H1 (cell line): Measurements from ENCODE around the gene PTX4. TPM values are rescaled to one million over a fixed set of nuclear protein-coding genes. Genes with fewer than 3 reads are reported as not detected.

Source experiments
- CTCF ChIA-PET: fragments of 300-600 bp; sonication (Branson Sonifier 250); formaldehyde crosslinking; loops from one replicate; lab custom pipeline; 2021; ENCODE audit not compliant: partially characterized antibody; lab: Charles Lee
- POLR2A ChIA-PET: fragments of 300-600 bp; sonication (Branson Sonifier 250); formaldehyde crosslinking; loops from one replicate; lab custom pipeline; 2021; ENCODE audit warnings: inconsistent platforms; ENCODE audit not compliant: partially characterized antibody; lab: Charles Lee
- DNase-seq, 2 experiments: peaks; one replicate each; pipeline versions ENCODE4 v3.0.0 to v3.0.0-alpha.2; 2010 to 2022; ENCODE audit warnings: low spot score in 2 of 2, low read depth in 1 of 2, mixed read lengths in 1 of 2
- FAIRE-seq: peaks from 2 replicates; lab custom pipeline; 2011; peaks lifted over from hg19 to GRCh38; lab: Jason Lieb, UNC
- H2AFZ ChIP-seq: 2 replicates; pipeline ENCODE4 v1.8.1; 2012; ENCODE audit warnings: low read length, inconsistent platforms
- H2AK5ac ChIP-seq: 2 replicates; pipeline ENCODE4 v1.6.1; 2013; ENCODE audit warnings: low read depth, low read length
- H2BK120ac ChIP-seq: replicated peaks from 2 replicates; pipeline ENCODE3; 2013; ENCODE audit warnings: low read depth, low read length, inconsistent platforms
- H2BK12ac ChIP-seq: 2 replicates; pipeline ENCODE4 v1.6.1; 2013; ENCODE audit warnings: low read depth, low read length
- H2BK15ac ChIP-seq: 2 replicates; pipeline ENCODE4 v1.6.1; 2013; ENCODE audit warnings: low read length
- H2BK20ac ChIP-seq: 2 replicates; pipeline ENCODE4 v1.6.1; 2013; ENCODE audit warnings: low read length
- H2BK5ac ChIP-seq: 2 replicates; pipeline ENCODE4 v1.6.1; 2013; ENCODE audit warnings: low read depth, low read length
- H3K14ac ChIP-seq: 2 replicates; pipeline ENCODE4 v1.6.1; 2013; ENCODE audit warnings: inconsistent platforms; ENCODE audit not compliant: insufficient read length
- H3K18ac ChIP-seq: 2 replicates; pipeline ENCODE4 v1.6.1; 2013; ENCODE audit warnings: low read length; ENCODE audit errors: extremely low read depth
- H3K23ac ChIP-seq: 2 replicates; pipeline ENCODE4 v1.6.1; 2013; ENCODE audit warnings: inconsistent platforms; ENCODE audit not compliant: insufficient read length
- H3K23me2 ChIP-seq: 2 replicates; pipeline ENCODE4 v1.6.1; 2013; ENCODE audit warnings: low read depth, low read length
- H3K27ac ChIP-seq: 2 replicates; pipeline ENCODE4 v1.6.1; 2011; ENCODE audit warnings: low read depth, low read length, inconsistent platforms
- H3K27me3 ChIP-seq, 4 experiments: replicated peaks in 1 of 4; 1 replicate in 1 of 4; 2 replicates in 3 of 4; pipeline versions ENCODE4 v1.6.1 to v1.8.1; 2011 to 2013; ENCODE audit warnings: low read length in 3 of 4, mild to moderate bottlenecking in 3 of 4, inconsistent platforms in 2 of 4, mixed read lengths in 2 of 4, moderate library complexity in 1 of 4; ENCODE audit not compliant: control insufficient read depth in 3 of 4, insufficient read depth in 3 of 4; ENCODE audit errors: extremely low read depth in 1 of 4
- H3K36me3 ChIP-seq, 4 experiments: 2 replicates each; pipeline versions ENCODE4 v1.6.1 to v1.8.1; 2011 to 2013; ENCODE audit warnings: mild to moderate bottlenecking in 4 of 4, low read length in 3 of 4, moderate library complexity in 2 of 4, control low read depth in 1 of 4, inconsistent platforms in 1 of 4; ENCODE audit not compliant: insufficient read depth in 4 of 4, control insufficient read depth in 2 of 4
- H3K4ac ChIP-seq: replicated peaks from 2 replicates; pipeline ENCODE3; 2013; ENCODE audit warnings: low read length, low read depth, mixed read lengths, inconsistent platforms; ENCODE audit not compliant: insufficient read length
- H3K4me1 ChIP-seq, 4 experiments: replicated peaks in 1 of 4; 1 replicate in 1 of 4; 2 replicates in 3 of 4; pipeline versions ENCODE4 v1.6.1 to v1.8.1; 2011 to 2013; ENCODE audit warnings: low read length in 3 of 4, inconsistent platforms in 2 of 4, mixed read lengths in 1 of 4; ENCODE audit not compliant: insufficient read depth in 4 of 4, control insufficient read depth in 3 of 4
- H3K4me2 ChIP-seq, 2 experiments: 2 replicates each; pipeline versions ENCODE4 v1.6.1 to v1.8.1; 2011 to 2013; ENCODE audit warnings: low read depth in 2 of 2, low read length in 2 of 2, control low read depth in 1 of 2, inconsistent platforms in 1 of 2, mild to moderate bottlenecking in 1 of 2; ENCODE audit not compliant: insufficient read depth in 1 of 2
- H3K4me3 ChIP-seq, 4 experiments: fragments of 200-600, 300-600 bp in 1 of 4; sonication (generic), shearing (Covaris generic), sonication (Bioruptor Twin) in 1 of 4; 2 replicates each; pipeline versions ENCODE4 v1.5.1 to v1.8.1; 2011 to 2016; ENCODE audit warnings: low read length in 4 of 4, low read depth in 3 of 4, control low read depth in 2 of 4, inconsistent platforms in 2 of 4, mild to moderate bottlenecking in 2 of 4, mixed read lengths in 1 of 4, moderate library complexity in 1 of 4; ENCODE audit not compliant: insufficient read depth in 2 of 4; ENCODE audit errors: extremely low read depth in 1 of 4
- H3K56ac ChIP-seq: replicated peaks from 2 replicates; pipeline ENCODE3; 2013; ENCODE audit warnings: low read depth, mild to moderate bottlenecking, mixed read lengths, low read length, inconsistent platforms; ENCODE audit not compliant: insufficient read length
- H3K79me1 ChIP-seq: 2 replicates; pipeline ENCODE4 v1.6.1; 2013; ENCODE audit warnings: low read depth, low read length, control low read depth
- H3K79me2 ChIP-seq, 2 experiments: 2 replicates each; pipeline versions ENCODE4 v1.6.1 to v1.8.1; 2012 to 2013; ENCODE audit warnings: low read length in 2 of 2, mild to moderate bottlenecking in 2 of 2, inconsistent platforms in 1 of 2; ENCODE audit not compliant: insufficient read depth in 2 of 2, control insufficient read depth in 1 of 2
- H3K9ac ChIP-seq, 4 experiments: replicated peaks in 1 of 4; 1 replicate in 1 of 4; 2 replicates in 3 of 4; pipeline versions ENCODE4 v1.6.1 to v1.8.1; 2011 to 2013; ENCODE audit warnings: low read depth in 3 of 4, low read length in 3 of 4, control low read depth in 2 of 4, mild to moderate bottlenecking in 2 of 4, moderate library complexity in 2 of 4, inconsistent platforms in 1 of 4; ENCODE audit errors: extremely low read depth in 1 of 4
- H3K9me3 ChIP-seq, 2 experiments: 2 replicates each; pipeline versions ENCODE4 v1.6.1 to v1.8.1; 2012 to 2013; ENCODE audit warnings: mild to moderate bottlenecking in 2 of 2, moderate library complexity in 2 of 2, control low read depth in 1 of 2, inconsistent platforms in 1 of 2, low read depth in 1 of 2, low read length in 1 of 2, mixed read lengths in 1 of 2; ENCODE audit not compliant: insufficient read depth in 2 of 2
- H4K20me1 ChIP-seq, 2 experiments: replicated peaks in 1 of 2; 2 replicates each; pipeline versions ENCODE3 to v1.8.1; 2011 to 2013; ENCODE audit warnings: inconsistent platforms in 2 of 2, low read length in 2 of 2, mild to moderate bottlenecking in 1 of 2; ENCODE audit not compliant: insufficient read depth in 2 of 2, control insufficient read depth in 1 of 2
- H4K5ac ChIP-seq: 2 replicates; pipeline ENCODE4 v1.6.1; 2013; ENCODE audit warnings: low read length, low read depth, mixed read lengths, inconsistent platforms; ENCODE audit not compliant: insufficient read length
- H4K8ac ChIP-seq: 2 replicates; pipeline ENCODE4 v1.8.0; 2013; ENCODE audit warnings: mild to moderate bottlenecking, moderate library complexity, low read length, inconsistent platforms; ENCODE audit not compliant: insufficient read depth; ENCODE audit errors: extremely low read depth
- H4K91ac ChIP-seq: replicated peaks from 2 replicates; pipeline ENCODE3; 2013; ENCODE audit warnings: low read length, mixed read lengths, inconsistent platforms; ENCODE audit not compliant: insufficient read length
- RAD21 ChIP-seq, 2 experiments: IDR thresholded peaks in 1 of 2; conservative IDR thresholded peaks in 1 of 2; 2 replicates each; pipeline ENCODE4 v1.6.1; 2011; ENCODE audit warnings: low read depth in 2 of 2, low read length in 2 of 2, improper control_type of control experiment in 1 of 2, inconsistent platforms in 1 of 2, mild to moderate bottlenecking in 1 of 2, moderate library complexity in 1 of 2
- WGBS, 2 experiments: shearing (Covaris generic) in 1 of 2; methylation state at CpG; one replicate each; pipeline versions ENCODE4 v1.1.6 to v1.1.7; 2013 to 2015; ENCODE audit warnings: low lambda C conversion rate in 2 of 2, mixed read lengths in 2 of 2, inconsistent platforms in 1 of 2, low coverage in 1 of 2, missing lambda C conversion rate in 1 of 2; ENCODE audit not compliant: insufficient replicate concordance in 2 of 2, insufficient coverage in 1 of 2, insufficient read length in 1 of 2; ENCODE audit errors: extremely low coverage in 1 of 2, missing lambda C conversion rate in 1 of 2; 5-methylcytosine and 5-hydroxymethylcytosine counted together
- polyA plus RNA-seq, 7 experiments: library from polyadenylated mRNA; depleted of rRNA in 3 of 7; stranded (reverse) in 5 of 7; unstranded in 2 of 7; fragments of >200 nt in 5 of 7; fragments of 200-250 nt in 2 of 7; gene quantifications; 1 replicate in 5 of 7; 2 replicates in 1 of 7; 4 replicates in 1 of 7; pipeline versions ENCODE4 v1.2.1 to v1.2.3, GENCODE V29; 2011 to 2013; ENCODE audit warnings: missing spikeins in 2 of 7, mixed read lengths in 2 of 7
- total RNA-seq: library from RNA; stranded (reverse); fragmentation: NEBNext Ultra II Directional; extraction: Animal tissue kit (Norgen Biotek cat#: 25700); gene quantifications from 2 replicates; pipeline ENCODE4 v1.2.1, GENCODE V29; 2021

PTX4 gene
- total and polyA plus RNA-seq, 2 of the 8 experiments (the other 6 are each of a cell fraction or from before 2014, with no cell fraction given), result not detected

- Histone ChIP-seq H3K23me2 (no peaks in the 10 kb centered on the region), H3K4ac (no peak overlapping the region), H3K14ac (no peak overlapping the region), H3K4me2 (no peak overlapping the region), H2AK5ac (no peak overlapping the region), H3K9ac (no peak overlapping the region), H2BK5ac (no peak overlapping the region), H4K91ac (no peak overlapping the region), H3K4me3 (no peak overlapping the region), H3K27ac (no peak overlapping the region), H4K8ac (no peak overlapping the region), H2BK15ac (no peak overlapping the region), H3K9me3 (no peaks in the 10 kb centered on the region), H3K23ac (no peak overlapping the region), H3K79me1 (no peaks in the 10 kb centered on the region), H2BK20ac (no peak overlapping the region), H2BK120ac (no peak overlapping the region), H2AFZ (no peak overlapping the region), H4K5ac (no peak overlapping the region), H3K27me3 (no peaks in the 10 kb centered on the region), H3K18ac (no peak overlapping the region), H4K20me1 (peaks cover 2 to 14% of the 10 kb centered on the region in 2 experiments), H3K56ac (no peak overlapping the region), H3K79me2 (no peaks in the 10 kb centered on the region), H2BK12ac (no peak overlapping the region), H3K4me1 (no peaks in the 10 kb centered on the region), H3K36me3 (peaks cover 0 to 49% (median 12%) of the 10 kb centered on the region in 4 experiments; a peak in 5 of 8 replicates)
- FAIRE-seq (no peak), DNase-seq (no peak)
- ChIA-PET POLR2A (interaction anchor here (0.9 to 1.2 kb wide), 2 partner anchors 19 to 22 kb away, joined by 3 read pairs; no protein-coding TSS in a partner anchor), CTCF (interaction anchor here (0.6 to 2.5 kb wide), 8 partner anchors 12 to 54 kb away, joined by 3 to 8 read pairs (median 4); no protein-coding TSS in a partner anchor)
- TF ChIP-seq RAD21 (IDR thresholded peaks at IDR 0.05 in 1 of 2, conservative IDR thresholded peaks at IDR 0.05 in 1 of 2; ENCODE audit: low read depth in 2 of 2, low read length in 2 of 2), result no peak
- 93% methylated on average over 16 of the region's 21 CpGs; no CpG with 5 or more reads in 1 of the 2 experiments for WGBS, 2 experiments
Observed at GRCh38 chr16:1450841-1451240, 37.9 kb downstream of the PTX4 start.
